ENCODE measurements around the gene SSR4.

The SSR4 gene

DNA sequence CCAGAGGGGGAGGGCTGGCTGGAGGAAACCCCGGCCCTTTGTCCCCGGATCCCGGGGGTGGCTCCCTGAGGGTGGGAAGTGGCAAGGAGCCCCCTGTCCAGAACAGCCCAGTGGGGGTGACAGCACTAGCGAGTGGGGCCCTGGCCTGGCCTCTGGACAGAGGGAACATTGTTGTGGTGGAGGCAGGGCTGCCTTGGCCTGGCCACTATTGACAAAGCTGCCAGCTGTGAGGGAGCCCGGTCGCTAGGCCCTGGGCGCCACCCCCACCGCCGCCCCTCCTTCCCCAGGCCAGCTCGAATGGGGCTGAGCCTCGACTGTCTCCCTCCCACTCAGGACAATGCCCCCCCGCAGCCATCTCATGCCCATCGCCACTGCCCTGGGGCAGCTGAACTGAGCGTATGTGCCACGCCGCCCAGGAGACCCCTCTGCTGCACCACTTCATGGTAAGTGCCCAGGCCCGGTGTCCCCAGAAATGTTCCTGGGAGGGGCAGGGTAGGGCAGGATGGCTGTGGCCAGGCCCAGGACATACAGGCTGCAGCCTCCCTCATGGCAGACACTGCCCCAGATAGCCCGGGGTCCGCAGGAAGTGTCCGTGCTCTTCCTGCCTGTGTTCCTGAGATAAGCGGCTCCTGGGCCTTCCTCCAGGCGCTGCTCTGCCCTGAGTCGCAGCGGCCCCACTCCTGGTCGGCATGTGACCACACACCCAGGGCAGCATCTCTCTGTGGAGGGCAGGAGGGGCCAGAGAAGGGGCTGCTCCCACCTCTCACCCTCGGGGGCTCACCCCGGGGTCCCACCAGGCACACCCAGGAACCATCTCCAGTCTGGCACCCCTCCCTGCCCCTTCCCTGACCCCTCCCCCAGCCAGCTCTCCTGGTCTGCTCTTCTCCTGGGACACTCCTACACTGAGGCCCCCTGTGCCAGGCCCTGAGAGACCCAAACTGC, 29.1 kb upstream of the SSR4 start:
- no peak for DNase-seq (ENCODE audit: low read depth)
- TF ChIP-seq, protein P1, sequence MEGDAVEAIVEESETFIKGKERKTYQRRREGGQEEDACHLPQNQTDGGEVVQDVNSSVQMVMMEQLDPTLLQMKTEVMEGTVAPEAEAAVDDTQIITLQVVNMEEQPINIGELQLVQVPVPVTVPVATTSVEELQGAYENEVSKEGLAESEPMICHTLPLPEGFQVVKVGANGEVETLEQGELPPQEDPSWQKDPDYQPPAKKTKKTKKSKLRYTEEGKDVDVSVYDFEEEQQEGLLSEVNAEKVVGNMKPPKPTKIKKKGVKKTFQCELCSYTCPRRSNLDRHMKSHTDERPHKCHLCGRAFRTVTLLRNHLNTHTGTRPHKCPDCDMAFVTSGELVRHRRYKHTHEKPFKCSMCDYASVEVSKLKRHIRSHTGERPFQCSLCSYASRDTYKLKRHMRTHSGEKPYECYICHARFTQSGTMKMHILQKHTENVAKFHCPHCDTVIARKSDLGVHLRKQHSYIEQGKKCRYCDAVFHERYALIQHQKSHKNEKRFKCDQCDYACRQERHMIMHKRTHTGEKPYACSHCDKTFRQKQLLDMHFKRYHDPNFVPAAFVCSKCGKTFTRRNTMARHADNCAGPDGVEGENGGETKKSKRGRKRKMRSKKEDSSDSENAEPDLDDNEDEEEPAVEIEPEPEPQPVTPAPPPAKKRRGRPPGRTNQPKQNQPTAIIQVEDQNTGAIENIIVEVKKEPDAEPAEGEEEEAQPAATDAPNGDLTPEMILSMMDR (IDR thresholded peaks at IDR 0.05; ENCODE audit: low read depth, low read length) = no peak
- TF ChIP-seq, protein P2, sequence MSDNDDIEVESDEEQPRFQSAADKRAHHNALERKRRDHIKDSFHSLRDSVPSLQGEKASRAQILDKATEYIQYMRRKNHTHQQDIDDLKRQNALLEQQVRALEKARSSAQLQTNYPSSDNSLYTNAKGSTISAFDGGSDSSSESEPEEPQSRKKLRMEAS (IDR thresholded peaks at IDR 0.05; ENCODE audit: low read depth, low read length) = no peak
- TF ChIP-seq MYC (IDR thresholded peaks at IDR 0.05; ENCODE audit: low read depth, low read length) (no peak), POLR2A (IDR thresholded peaks at IDR 0.05; ENCODE audit: extremely low read depth, insufficient read length) (no peak)
- H3K4me3 ChIP-seq (ENCODE audit: low read depth, low read length) = no peak overlapping the region

DNA sequence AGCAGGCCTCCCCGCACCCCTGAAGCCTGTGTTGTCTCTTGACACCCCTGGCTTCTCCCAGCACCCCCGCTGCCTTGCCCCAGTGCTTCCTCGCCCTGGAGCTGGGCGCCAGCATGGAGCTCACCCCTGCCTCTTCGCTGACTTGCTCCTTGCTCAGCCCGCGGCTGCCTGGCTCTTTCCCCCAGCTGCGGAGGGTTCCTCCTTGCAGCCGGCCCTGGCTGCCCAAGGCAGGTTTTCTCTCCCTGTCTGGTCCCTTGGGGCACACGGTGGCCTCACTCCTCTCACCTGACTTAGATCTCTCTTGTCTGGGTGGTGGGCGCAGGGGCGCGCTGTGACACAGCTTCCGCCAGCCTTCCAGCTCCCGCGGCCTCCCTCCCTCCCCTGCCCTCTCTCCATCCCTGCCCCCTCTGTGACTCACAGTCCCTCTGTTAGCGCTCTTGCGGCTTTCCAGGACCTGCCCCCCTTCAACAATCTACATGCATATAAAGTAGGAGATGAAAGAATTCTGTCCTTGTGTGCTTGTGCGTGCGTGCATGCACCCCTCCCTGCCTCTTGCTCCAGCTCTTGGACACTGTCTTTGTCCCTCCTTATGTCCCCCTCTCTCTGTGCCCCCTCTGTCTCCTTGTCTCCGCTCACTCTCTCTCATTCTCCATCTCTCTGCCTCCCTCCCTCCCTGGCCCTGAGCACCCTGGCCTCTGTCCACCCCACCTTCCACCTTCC, 28.2 kb upstream of the SSR4 start:
- peak; percentile 88 for DNase-seq (ENCODE audit: low read depth)
- H3K4me3 ChIP-seq (ENCODE audit: low read depth, low read length) = peak overlapping the region; percentile 46

DNA sequence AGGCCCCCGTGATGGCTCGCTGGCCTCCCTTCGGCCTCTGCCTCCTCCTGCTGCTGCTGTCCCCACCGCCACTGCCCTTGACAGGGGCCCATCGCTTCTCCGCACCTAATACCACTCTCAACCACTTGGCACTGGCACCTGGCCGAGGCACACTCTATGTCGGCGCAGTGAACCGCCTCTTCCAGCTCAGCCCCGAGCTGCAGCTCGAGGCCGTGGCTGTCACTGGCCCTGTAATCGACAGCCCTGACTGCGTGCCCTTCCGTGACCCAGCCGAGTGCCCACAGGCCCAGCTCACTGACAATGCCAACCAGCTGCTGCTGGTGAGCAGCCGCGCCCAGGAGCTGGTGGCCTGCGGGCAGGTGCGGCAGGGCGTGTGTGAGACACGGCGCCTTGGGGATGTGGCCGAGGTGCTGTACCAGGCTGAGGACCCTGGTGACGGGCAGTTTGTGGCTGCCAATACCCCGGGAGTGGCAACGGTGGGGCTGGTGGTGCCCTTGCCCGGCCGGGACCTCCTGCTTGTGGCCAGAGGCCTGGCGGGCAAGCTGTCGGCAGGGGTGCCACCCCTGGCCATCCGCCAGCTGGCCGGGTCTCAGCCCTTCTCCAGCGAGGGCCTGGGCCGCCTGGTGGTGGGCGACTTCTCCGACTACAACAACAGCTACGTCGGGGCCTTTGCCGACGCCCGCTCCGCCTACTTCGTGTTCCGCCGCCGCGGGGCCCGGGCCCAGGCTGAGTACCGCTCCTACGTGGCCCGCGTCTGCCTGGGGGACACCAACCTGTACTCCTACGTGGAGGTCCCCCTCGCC, 27.4 kb upstream of the SSR4 start:
- no peak for DNase-seq (ENCODE audit: low read depth)
- TF ChIP-seq, protein P1 (IDR thresholded peaks at IDR 0.05; ENCODE audit: low read depth, low read length) = no peak
- TF ChIP-seq POLR2A (IDR thresholded peaks at IDR 0.05; ENCODE audit: extremely low read depth, insufficient read length) (no peak), MYC (IDR thresholded peaks at IDR 0.05; ENCODE audit: low read depth, low read length) (no peak)
- H3K4me3 ChIP-seq (ENCODE audit: low read depth, low read length) = no peak overlapping the region

More for the DNA sequence above, 28.2 kb upstream of the SSR4 start:
- TF ChIP-seq, protein P2 (IDR thresholded peaks at IDR 0.05; ENCODE audit: low read depth, low read length) = peak; percentile 36; the same call in 1 of the 2 replicates
- TF ChIP-seq POLR2A (IDR thresholded peaks at IDR 0.05; ENCODE audit: extremely low read depth, insufficient read length) = peak; percentile 19
- TF ChIP-seq, protein P1 (IDR thresholded peaks at IDR 0.05; ENCODE audit: low read depth, low read length) = no peak
- TF ChIP-seq MYC (IDR thresholded peaks at IDR 0.05; ENCODE audit: low read depth, low read length) = peak; percentile 51; the same call in 1 of the 2 replicates

DNA sequence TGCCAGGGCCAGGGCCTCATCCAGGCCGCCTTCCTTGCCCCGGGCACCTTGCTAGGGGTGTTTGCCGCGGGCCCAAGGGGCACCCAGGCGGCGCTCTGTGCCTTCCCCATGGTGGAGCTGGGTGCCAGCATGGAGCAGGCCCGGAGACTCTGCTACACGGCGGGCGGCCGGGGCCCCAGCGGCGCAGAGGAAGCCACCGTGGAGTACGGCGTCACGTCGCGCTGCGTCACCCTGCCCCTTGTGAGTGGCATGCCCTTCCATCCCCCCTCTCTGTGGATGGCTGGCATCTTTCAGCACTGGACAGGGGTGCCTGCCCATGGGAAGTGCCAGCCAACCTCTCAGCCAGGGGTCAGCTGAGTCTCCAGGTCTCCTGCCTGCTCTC, 26.8 kb upstream of the SSR4 start:
- TF ChIP-seq, protein P1 (IDR thresholded peaks at IDR 0.05; ENCODE audit: low read depth, low read length) = no peak
- no peak for TF ChIP-seq POLR2A (IDR thresholded peaks at IDR 0.05; ENCODE audit: extremely low read depth, insufficient read length)
- TF ChIP-seq, protein P2 (IDR thresholded peaks at IDR 0.05; ENCODE audit: low read depth, low read length) = no peak
- no peak for DNase-seq (ENCODE audit: low read depth)
- no peak overlapping the region for H3K4me3 ChIP-seq (ENCODE audit: low read depth, low read length)

DNA sequence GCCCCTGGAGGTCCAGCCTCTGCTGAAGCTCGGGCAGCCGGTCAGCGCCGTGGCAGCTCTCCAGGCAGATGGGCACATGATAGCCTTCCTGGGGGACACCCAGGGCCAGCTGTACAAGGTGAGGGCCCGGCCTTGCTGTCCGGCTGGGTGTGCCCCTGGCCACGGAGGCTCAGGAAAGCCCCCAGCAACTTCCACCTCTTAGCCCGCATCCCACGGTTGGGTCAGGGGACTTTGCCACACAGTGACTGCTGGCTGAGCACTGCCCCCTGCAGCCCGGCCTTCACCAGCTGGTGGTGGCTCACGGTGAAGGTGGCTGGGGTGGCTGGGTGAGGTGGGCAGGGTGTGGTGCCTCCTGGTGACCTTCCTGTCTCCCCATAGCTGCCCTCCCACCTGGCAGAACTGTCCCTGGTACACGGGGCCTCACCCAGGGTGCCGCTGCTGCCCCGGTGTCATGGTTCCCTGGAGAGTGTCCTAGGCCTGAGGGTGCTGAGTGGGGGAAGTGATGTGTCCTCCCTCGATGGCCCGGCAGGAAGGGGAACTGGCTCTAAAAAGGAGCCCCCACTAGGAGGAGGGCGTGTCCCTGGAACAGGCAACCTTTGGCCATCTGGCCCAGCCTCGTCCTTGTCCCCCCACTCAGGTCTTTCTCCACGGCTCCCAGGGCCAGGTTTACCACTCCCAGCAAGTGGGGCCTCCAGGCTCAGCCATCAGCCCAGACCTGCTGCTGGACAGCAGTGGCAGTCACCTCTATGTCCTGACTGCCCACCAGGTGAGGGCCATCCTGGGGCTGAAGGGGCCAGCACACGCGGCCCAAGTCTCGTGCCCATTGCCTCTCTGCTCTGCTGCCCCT, 25.9 kb upstream of the SSR4 start:
- no peak for DNase-seq (ENCODE audit: low read depth)
- TF ChIP-seq, protein P1 (IDR thresholded peaks at IDR 0.05; ENCODE audit: low read depth, low read length) = peak; percentile 35
- no peak for TF ChIP-seq POLR2A (IDR thresholded peaks at IDR 0.05; ENCODE audit: extremely low read depth, insufficient read length)
- no peak overlapping the region for H3K4me3 ChIP-seq (ENCODE audit: low read depth, low read length)
